ENCODE measurements around the gene ATP11A.
"Not testable (repeated sequence)": the region's sequence is repeated elsewhere in the genome, so short reads cannot be mapped to it uniquely, and the experiment has no call there.

The ATP11A gene

GRCh38 chr13:112692586-112692985 is 2.7 kb downstream of the ATP11A start:
- no peak for DNase-seq (ENCODE audit: low spot score)

GRCh38 chr13:112693831-112694497 is 4.1 kb downstream of the ATP11A start:
- no peak for DNase-seq (ENCODE audit: low spot score)

GRCh38 chr13:112695121-112695520 is 5.3 kb downstream of the ATP11A start:
- DNase-seq (ENCODE audit: low spot score), result no peak

GRCh38 chr13:112696001-112696868 is 6.4 kb downstream of the ATP11A start:
- no peak for DNase-seq (ENCODE audit: low spot score)

- DNase-seq (ENCODE audit: low spot score), result no peak
Observed at GRCh38 chr13:112696869-112697465, 7.1 kb downstream of the ATP11A start.

- DNase-seq (ENCODE audit: low spot score), result no peak
Observed at GRCh38 chr13:112697756-112698655, 8.2 kb downstream of the ATP11A start.

GRCh38 chr13:112699322-112699918 is 9.6 kb downstream of the ATP11A start:
- no peak for DNase-seq (ENCODE audit: low spot score)

- DNase-seq (ENCODE audit: low spot score), result no peak
Observed at GRCh38 chr13:112700291-112701060, 10.6 kb downstream of the ATP11A start.

- DNase-seq (ENCODE audit: low spot score), result no peak
Observed at GRCh38 chr13:112702341-112702985, 12.6 kb downstream of the ATP11A start.

GRCh38 chr13:112702986-112703379 is 13.1 kb downstream of the ATP11A start:
- DNase-seq (ENCODE audit: low spot score), result no peak

GRCh38 chr13:112703449-112704284 is 13.8 kb downstream of the ATP11A start:
- no peak for DNase-seq (ENCODE audit: low spot score)

GRCh38 chr13:112704308-112705145 is 14.7 kb downstream of the ATP11A start:
- no peak for DNase-seq (ENCODE audit: low spot score)

- no peak for DNase-seq (ENCODE audit: low spot score)
Observed at GRCh38 chr13:112705286-112705685, 15.4 kb downstream of the ATP11A start.

GRCh38 chr13:112706171-112706570 is 16.3 kb downstream of the ATP11A start:
- DNase-seq (ENCODE audit: low spot score), result no peak

- DNase-seq (ENCODE audit: low spot score), result no peak
Observed at GRCh38 chr13:112708560-112709240, 18.9 kb downstream of the ATP11A start.

GRCh38 chr13:112709316-112709715 is 19.5 kb downstream of the ATP11A start:
- DNase-seq (ENCODE audit: low spot score), result not testable (repeated sequence)
